IMR-90 (cell line): ENCODE measurements around the gene NXPH1. TPM values are rescaled to one million over a fixed set of nuclear protein-coding genes. Genes with fewer than 3 reads are reported as not detected.

ENCODE experiments used
- ATAC-seq: fragments of 200-7000 bp; cut with Tn5 transposase; 2 replicates; pipeline ENCODE4 v1.9.1; 2020; ENCODE audit warnings: low read depth, mild to moderate bottlenecking, moderate library complexity
- BruUV-seq: library from RNA; stranded (reverse); fragments of 400-500 nt; replicated peaks from 2 replicates; lab custom pipeline; 2021; lab: Mats Ljungman, UMichigan
- CTCF ChIA-PET: fragments of 300-600 bp; formaldehyde crosslinking; extraction: SDS; loops from one replicate; lab custom pipeline; 2021; ENCODE audit warnings: antibody characterized with exemption; lab: Yijun Ruan, JAX
- POLR2A ChIA-PET: fragments of 300-600 bp; sonication (Branson Sonifier 250); formaldehyde crosslinking; loops from one replicate; lab custom pipeline; 2022; ENCODE audit warnings: antibody characterized with exemption; ENCODE audit not compliant: unreplicated experiment; lab: Charles Lee
- DNase-seq: peaks from one replicate; pipeline ENCODE4 v3.0.0; 2013
- H2AFZ ChIP-seq: replicated peaks from 2 replicates; pipeline ENCODE3; 2013; ENCODE audit warnings: low read length, mild to moderate bottlenecking; ENCODE audit not compliant: poor library complexity
- H2AK5ac ChIP-seq: 2 replicates; pipeline ENCODE4 v1.6.1; 2013; ENCODE audit warnings: low read depth, low read length, inconsistent platforms
- H2AK9ac ChIP-seq: replicated peaks from 2 replicates; pipeline ENCODE3; 2013; ENCODE audit warnings: mild to moderate bottlenecking, low read depth, low read length, moderate library complexity; ENCODE audit not compliant: poor library complexity
- H2BK120ac ChIP-seq: 2 replicates; pipeline ENCODE4 v1.6.1; 2013; ENCODE audit warnings: low read depth, low read length, inconsistent platforms
- H2BK15ac ChIP-seq: 3 replicates; pipeline ENCODE4 v1.6.1; 2013; ENCODE audit warnings: low read depth, low read length, inconsistent platforms
- H2BK20ac ChIP-seq: 2 replicates; pipeline ENCODE4 v1.6.1; 2013; ENCODE audit warnings: low read depth, mild to moderate bottlenecking, inconsistent platforms, low read length, moderate library complexity
- H2BK5ac ChIP-seq: 2 replicates; pipeline ENCODE4 v1.6.1; 2013; ENCODE audit warnings: mild to moderate bottlenecking, low read depth, low read length, inconsistent platforms; ENCODE audit not compliant: poor library complexity, severe bottlenecking
- H3K14ac ChIP-seq: replicated peaks from 2 replicates; pipeline ENCODE4 v1.6.1; 2013; ENCODE audit warnings: low read depth, low read length, inconsistent platforms
- H3K18ac ChIP-seq: 2 replicates; pipeline ENCODE4 v1.6.1; 2013; ENCODE audit warnings: low read depth, low read length, control low read depth
- H3K23ac ChIP-seq: 2 replicates; pipeline ENCODE4 v1.6.1; 2013; ENCODE audit warnings: low read depth, low read length, inconsistent platforms
- H3K27ac ChIP-seq: 2 replicates; pipeline ENCODE4 v1.5.1; 2013; ENCODE audit warnings: mild to moderate bottlenecking, control low read depth, low read length; ENCODE audit not compliant: insufficient read depth
- H3K27me3 ChIP-seq: 2 replicates; pipeline ENCODE4 v1.6.1; 2013; ENCODE audit warnings: low read length; ENCODE audit not compliant: control insufficient read depth, insufficient read depth
- H3K36me3 ChIP-seq: 2 replicates; pipeline ENCODE4 v1.6.1; 2013; ENCODE audit warnings: low read length, mixed read lengths; ENCODE audit not compliant: control insufficient read depth, insufficient read depth
- H3K4ac ChIP-seq: 2 replicates; pipeline ENCODE4 v1.6.1; 2013; ENCODE audit warnings: low read depth, low read length, inconsistent platforms
- H3K4me1 ChIP-seq: 2 replicates; pipeline ENCODE4 v1.6.1; 2013; ENCODE audit warnings: low read length, mixed read lengths; ENCODE audit not compliant: control insufficient read depth, insufficient read depth
- H3K4me2 ChIP-seq: 2 replicates; pipeline ENCODE4 v1.6.1; 2013; ENCODE audit warnings: low read depth, mild to moderate bottlenecking, control low read depth, low read length, moderate library complexity
- H3K4me3 ChIP-seq: 2 replicates; pipeline ENCODE4 v1.5.1; 2013; ENCODE audit warnings: low read depth, mild to moderate bottlenecking, control low read depth, low read length, moderate library complexity; ENCODE audit not compliant: insufficient read depth
- H3K56ac ChIP-seq: 2 replicates; pipeline ENCODE4 v1.6.1; 2013; ENCODE audit warnings: low read length, inconsistent platforms; ENCODE audit not compliant: insufficient read depth; ENCODE audit errors: extremely low read depth
- H3K79me1 ChIP-seq, 2 experiments: 2 replicates each; pipeline ENCODE4 v1.6.1; 2013; ENCODE audit warnings: low read length in 2 of 2, inconsistent platforms in 1 of 2, low read depth in 1 of 2
- H3K9ac ChIP-seq: 2 replicates; pipeline ENCODE4 v1.6.1; 2013; ENCODE audit warnings: low read depth, low read length, control low read depth
- H3K9me1 ChIP-seq: 2 replicates; pipeline ENCODE4 v1.6.1; 2013; ENCODE audit warnings: low read length, inconsistent platforms; ENCODE audit not compliant: insufficient read depth
- H3K9me3 ChIP-seq: 2 replicates; pipeline ENCODE4 v1.6.1; 2013; ENCODE audit warnings: low read length; ENCODE audit not compliant: control insufficient read depth, insufficient read depth
- H4K20me1 ChIP-seq: 2 replicates; pipeline ENCODE4 v1.6.1; 2013; ENCODE audit warnings: low read length, inconsistent platforms; ENCODE audit not compliant: insufficient read depth
- H4K5ac ChIP-seq: 2 replicates; pipeline ENCODE4 v1.6.1; 2013; ENCODE audit warnings: mild to moderate bottlenecking, low read depth, low read length, control low read depth
- H4K8ac ChIP-seq, 2 experiments: 2 replicates each; pipeline ENCODE4 v1.6.1; 2013; ENCODE audit warnings: low read depth in 2 of 2, low read length in 2 of 2, control low read depth in 1 of 2, inconsistent platforms in 1 of 2
- H4K91ac ChIP-seq: 2 replicates; pipeline ENCODE4 v1.6.1; 2013; ENCODE audit warnings: low read depth, low read length, inconsistent platforms; ENCODE audit not compliant: insufficient read depth
- MXI1 ChIP-seq: IDR thresholded peaks from 2 replicates; pipeline ENCODE4 v1.6.1; 2012; ENCODE audit warnings: low read depth, mild to moderate bottlenecking, low read length, moderate library complexity, borderline replicate concordance
- WGBS, 2 experiments: methylation state at CpG; one replicate each; pipeline versions ENCODE4 v1.1.5 to v1.1.7; 2013; ENCODE audit warnings: missing lambda C conversion rate in 2 of 2; ENCODE audit not compliant: insufficient read length in 1 of 2; ENCODE audit errors: extremely low coverage in 2 of 2; 5-methylcytosine and 5-hydroxymethylcytosine counted together
- dilution Hi-C: fragments of 300-500 bp; cut with HindIII; formaldehyde crosslinking; loops from one replicate; pipeline ENCODE4 v1.14.3; 2018; ENCODE audit warnings: low sequenced_read_pairs; ENCODE audit not compliant: unreplicated experiment
- in situ Hi-C: fragments of 300-500 bp; cut with MboI; formaldehyde crosslinking; loops from 3 replicates; pipeline ENCODE4 v1.14.3; 2019; ENCODE audit warnings: low sequenced_read_pairs, inconsistent platforms, mixed read lengths
- intact Hi-C: fragments of 100-400 bp; cut with micrococcal nuclease; formaldehyde crosslinking; loops from 2 replicates; pipeline ENCODE4 v1.10.0; 2022
- polyA plus RNA-seq, 3 experiments: library from polyadenylated mRNA; depleted of rRNA; stranded (reverse); fragments of >200 nt; gene quantifications; 2 replicates each; pipeline ENCODE4 v1.2.3, GENCODE V29; 2012; ENCODE audit warnings: low replicate concordance in 1 of 3
- total RNA-seq: library from RNA; depleted of rRNA; stranded (reverse); fragments of >200 nt; gene quantifications from 2 replicates; pipeline ENCODE4 v1.2.3, GENCODE V29; 2012

Gene NXPH1
- total and polyA plus RNA-seq, 2 of the 4 experiments (the other 2 are of a cell fraction), result not detected

- Histone ChIP-seq H2BK5ac (no peak overlapping the region), H4K91ac (no peak overlapping the region), H3K27me3 (no peaks in the 10 kb centered on the region), H2AK9ac (no peak overlapping the region), H4K8ac (no peak overlapping the region), H3K79me1 (no peaks in the 10 kb centered on the region), H3K4me1 (no peaks in the 10 kb centered on the region), H3K9ac (no peak overlapping the region), H4K5ac (no peak overlapping the region), H3K56ac (no peak overlapping the region), H3K36me3 (no peaks in the 10 kb centered on the region), H3K4ac (no peak overlapping the region), H3K9me3 (peaks cover 14% of the 10 kb centered on the region), H3K18ac (no peak overlapping the region), H4K20me1 (no peaks in the 10 kb centered on the region), H3K27ac (no peak overlapping the region), H3K23ac (no peak overlapping the region), H3K9me1 (no peaks in the 10 kb centered on the region), H2BK20ac (no peak overlapping the region), H3K4me2 (no peak overlapping the region), H2BK15ac (no peak overlapping the region), H2AFZ (no peak overlapping the region), H2AK5ac (no peak overlapping the region), H3K4me3 (no peak overlapping the region), H3K14ac (no peak overlapping the region), H2BK120ac (no peak overlapping the region)
- ATAC-seq (no peak), DNase-seq (no peak)
- no peak for TF ChIP-seq MXI1
- ChIA-PET CTCF (no interaction called here), POLR2A (no interaction called here)
- intact Hi-C loops, result no loop called here
- dilution Hi-C loops, result no loop called here
- in situ Hi-C loops, result no loop called here
- BruUV-seq, result no TSS peak
- no CpG with 5 or more reads among the region's 10 CpGs for WGBS, 2 experiments
These were observed 43.7 kb upstream of the NXPH1 start for GRCh38 chr7:8389593-8390261.
